HG03280 (cell line): ENCODE results near the gene ACTN2.

Experiments used
- ATAC-seq: cut with Tn5 transposase; IDR thresholded peaks from one replicate; pipeline ENCODE4 v1.9.1; 2021; ENCODE audit warnings: mild to moderate bottlenecking, moderate library complexity; ENCODE audit not compliant: unreplicated experiment

ACTN2 gene

GRCh38 chr1:236765831-236766230 is 79.5 kb downstream of the ACTN2 start:
- ATAC-seq: no peak

GRCh38 chr1:236766506-236766905 is 80.2 kb downstream of the ACTN2 start:
- no peak for ATAC-seq

- ATAC-seq: no peak
Observed at GRCh38 chr1:236767276-236767675, 81.0 kb downstream of the ACTN2 start.

GRCh38 chr1:236768601-236769000 is 82.3 kb downstream of the ACTN2 start:
- ATAC-seq: no peak

- no peak for ATAC-seq
Observed at GRCh38 chr1:236773919-236774318, 87.6 kb downstream of the ACTN2 start.

- ATAC-seq: no peak
Observed at GRCh38 chr1:236774926-236775325, 88.6 kb downstream of the ACTN2 start.

GRCh38 chr1:236779312-236779711 is 93.0 kb downstream of the ACTN2 start:
- no peak for ATAC-seq

GRCh38 chr1:236785477-236785876 is 99.2 kb downstream of the ACTN2 start:
- no peak for ATAC-seq

- ATAC-seq: no peak
Observed at GRCh38 chr1:236786453-236786852, 100.2 kb downstream of the ACTN2 start.

GRCh38 chr1:236794585-236795034 is 108.3 kb downstream of the ACTN2 start:
- no peak for ATAC-seq

GRCh38 chr1:236795035-236795756 is 108.9 kb downstream of the ACTN2 start, which contains the start of gene MTR:
Gene MTR (plus strand): TSS chr1:236795292. CDS start chr1:236795704, 412 bp downstream.
- peak; percentile 99 for ATAC-seq

- ATAC-seq: peak; percentile 27
Observed at GRCh38 chr1:236795757-236796667, 109.7 kb downstream of the ACTN2 start.

GRCh38 chr1:236799001-236799400 is 112.7 kb downstream of the ACTN2 start:
- no peak for ATAC-seq

- no peak for ATAC-seq
Observed at GRCh38 chr1:236800002-236800620, 113.8 kb downstream of the ACTN2 start.

GRCh38 chr1:236800623-236801022 is 114.3 kb downstream of the ACTN2 start:
- ATAC-seq: no peak

GRCh38 chr1:236802264-236802663 is 116.0 kb downstream of the ACTN2 start:
- ATAC-seq: no peak

- no peak for ATAC-seq
Observed at GRCh38 chr1:236806634-236807033, 120.3 kb downstream of the ACTN2 start.

GRCh38 chr1:236808005-236808404 is 121.7 kb downstream of the ACTN2 start:
- no peak for ATAC-seq

GRCh38 chr1:236808564-236809130 is 122.3 kb downstream of the ACTN2 start:
- ATAC-seq: no peak

- no peak for ATAC-seq
Observed at GRCh38 chr1:236809148-236809547, 122.8 kb downstream of the ACTN2 start.

- no peak for ATAC-seq
Observed at GRCh38 chr1:236810018-236810417, 123.7 kb downstream of the ACTN2 start.
